Heart left ventricle (tissue), 16 donors: ENCODE results near the gene MCUB. TPM values are rescaled to one million over a fixed set of nuclear protein-coding genes. Genes with fewer than 3 reads are reported as not detected.
"Not testable (repeated sequence)": the region's sequence is repeated elsewhere in the genome, so short reads cannot be mapped to it uniquely, and the experiment has no call there.

Experiments
- ATAC-seq, 4 donors: fragments of 200-7000 bp; cut with Tn5 transposase; one replicate each; pipeline ENCODE4 v1.9.1; 2020 to 2022; ENCODE audit warnings: moderate library complexity in 4 of 4, mild to moderate bottlenecking in 3 of 4, moderate number of reproducible peaks in 1 of 4
- DNase-seq, 5 donors: peaks; one replicate each; pipeline ENCODE4 v3.0.0-alpha.2; 2020
- H3K27ac ChIP-seq, 12 donors: fragments of 200-600 bp; sonication (generic) in 4 of 12; one replicate each; pipeline versions ENCODE4 v1.5.0 to v1.8.0; 2016 to 2022; ENCODE audit warnings: mild to moderate bottlenecking in 2 of 12
- H3K27me3 ChIP-seq, 9 donors: fragments of 200-600 bp; sonication (generic) in 2 of 9; one replicate each; pipeline versions ENCODE4 v1.5.1 to v1.8.0; 2016 to 2022; ENCODE audit warnings: mild to moderate bottlenecking in 3 of 9
- H3K36me3 ChIP-seq, 9 donors: fragments of 200-600 bp; sonication (generic) in 2 of 9; one replicate each; pipeline versions ENCODE4 v1.5.0 to v1.8.0; 2018 to 2022; ENCODE audit warnings: mild to moderate bottlenecking in 2 of 9
- H3K4me1 ChIP-seq, 12 donors: fragments of 200-600 bp; sonication (generic) in 4 of 12; one replicate each; pipeline versions ENCODE4 v1.5.0 to v1.8.0; 2016 to 2022; ENCODE audit warnings: mild to moderate bottlenecking in 3 of 12
- H3K4me3 ChIP-seq, 12 donors: fragments of 200-600 bp; sonication (generic) in 4 of 12; one replicate each; pipeline versions ENCODE4 v1.5.0 to v1.8.0; 2017 to 2022; ENCODE audit warnings: mild to moderate bottlenecking in 9 of 12, moderate library complexity in 4 of 12
- H3K9me3 ChIP-seq, 12 donors: fragments of 200-600 bp; sonication (generic) in 4 of 12; one replicate each; pipeline versions ENCODE4 v1.5.0 to v1.8.0; 2016 to 2022; ENCODE audit warnings: mild to moderate bottlenecking in 1 of 12
- POLR2A ChIP-seq, 2 donors: fragments of 450-650 bp; IDR thresholded peaks; one replicate each; pipeline ENCODE4 v1.6.1; 2017; ENCODE audit warnings: antibody characterized with exemption in 2 of 2, mild to moderate bottlenecking in 2 of 2, moderate library complexity in 2 of 2
- WGBS, 4 donors: extraction: QIAGEN DNeasy Blood & Tissue Kit in 2 of 4; methylation state at CpG; one replicate each; pipeline versions ENCODE4 v1.1.5 to v1.1.7; 2013 to 2018; 5-methylcytosine and 5-hydroxymethylcytosine counted together
- intact Hi-C, 10 donors: fragments of 100-400 bp; cut with DNase I; formaldehyde crosslinking; loops; one replicate each; pipeline versions ENCODE4 v1.11.1 to v1.14.2; 2022
- polyA plus RNA-seq, 2 donors: library from polyadenylated mRNA; stranded (reverse); fragments of 200-250 nt; gene quantifications; one replicate each; pipeline ENCODE4 v1.2.3, GENCODE V29; 2013
- total RNA-seq, 9 donors: library from RNA; depleted of rRNA in 2 of 9; stranded (reverse); fragments of >200 nt in 2 of 9; fragmentation: NEBNext Ultra II Directional in 3 of 9; extraction: Animal tissue kit (Norgen Biotek cat#: 25700) in 3 of 9; gene quantifications; one replicate each; pipeline versions ENCODE4 v1.1.0 to v1.2.4, GENCODE V29; 2016 to 2023
- TF ChIP-seq, protein P1 (sequence below), 12 donors: fragments of 200-600 bp; sonication (generic) in 4 of 12; IDR thresholded peaks; one replicate each; pipeline versions ENCODE4 v1.5.0 to v1.8.0; 2018 to 2022; ENCODE audit warnings: antibody characterized with exemption in 12 of 12, mild to moderate bottlenecking in 5 of 12
- donor health status: ischemic (EF 13 %, LVEDD 7.1; RV severe dilation, severe dysfunction).
- donor health status: healthy with polysubstance abuse.
- donor health status: DM: no; HTN: yes; CAD: no.
- donor health status: DM: no; HTN: no; CAD: no.
- donor health status: ischemic (EF 25% LVEDD 6.9; RV normal size, moderate dysfunction).
- donor health status: ischemic (EF 25% LVEDD 5.7; RV mildly dilated, moderate dysfunction).
- donor health status: healthy.
- donor health status: DM: yes; HTN: yes; CAD: no.
- donor health status: ischemic (EF 35%, LVEDD 5.7; RV mildly dilated, moderate dysfunction).
- donor health status: nonischemic (EF 11% LVEDD 7.7; RV severe dilation, severe dysfunction).
- donor health status: DM: yes; HTN: yes; CAD: no.
- donor health status: PGD.
- donor health status: ischemic (EF 29% LVEDD 5.4; RV normal size, mild dysfunction).
- donor health status: nonischemic (EF 23%, LVEDD 6.1; RV moderate dilation, normal function).

MCUB gene
- total and polyA plus RNA-seq, 11 donors = 1.6 to 15.1 (median 4.3) TPM

DNA sequence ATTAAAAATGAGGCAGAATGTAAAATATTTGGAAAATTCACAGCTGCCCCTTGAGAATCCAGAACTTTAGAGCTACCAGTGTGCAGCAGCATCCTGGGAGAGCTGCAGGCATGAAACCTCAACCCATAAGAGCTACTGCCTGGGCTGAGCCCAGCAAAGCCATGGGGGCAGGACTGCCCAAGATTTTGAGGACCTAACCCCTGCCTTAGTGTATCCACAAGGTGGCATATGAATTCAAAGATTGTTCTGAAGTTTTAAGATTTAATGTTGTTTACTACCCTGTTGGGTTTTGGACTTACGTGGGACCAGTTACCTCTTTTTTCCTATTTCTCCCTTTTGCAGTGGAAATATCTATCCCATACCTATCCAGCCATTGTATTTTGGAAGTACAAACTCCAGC lies 116.8 kb downstream of the MCUB start:
- intact Hi-C loops = no loop called here
- no peak for DNase-seq
- 87 to 97% (median 96%) methylated on average over 1 of the region's 1 CpG for WGBS, 4 donors

GRCh38 chr4:109678472-109678871 lies 118.4 kb downstream of the MCUB start:
- H3K36me3 ChIP-seq, H3K4me3 ChIP-seq, intact Hi-C loops, ATAC-seq, H3K27me3 ChIP-seq, H3K9me3 ChIP-seq, H3K27ac ChIP-seq, H3K4me1 ChIP-seq, DNase-seq: not testable (repeated sequence)
- WGBS, 4 donors = 89 to 97% (median 96%) methylated on average over 23 to 28 of the region's 28 CpGs

More for the DNA sequence above, 116.8 kb downstream of the MCUB start:
- Histone ChIP-seq H3K9me3 (peaks cover 0 to 1% (median 0%) of the 10 kb centered on the region in 12 donors), H3K4me3 (no peak overlapping the region), H3K27me3 (no peaks in the 10 kb centered on the region), H3K4me1 (no peaks in the 10 kb centered on the region), H3K36me3 (no peaks in the 10 kb centered on the region), H3K27ac (no peak overlapping the region)
- no peak for ATAC-seq
- TF ChIP-seq POLR2A (IDR thresholded peaks at IDR 0.05) = no peak
- TF ChIP-seq, protein P1, sequence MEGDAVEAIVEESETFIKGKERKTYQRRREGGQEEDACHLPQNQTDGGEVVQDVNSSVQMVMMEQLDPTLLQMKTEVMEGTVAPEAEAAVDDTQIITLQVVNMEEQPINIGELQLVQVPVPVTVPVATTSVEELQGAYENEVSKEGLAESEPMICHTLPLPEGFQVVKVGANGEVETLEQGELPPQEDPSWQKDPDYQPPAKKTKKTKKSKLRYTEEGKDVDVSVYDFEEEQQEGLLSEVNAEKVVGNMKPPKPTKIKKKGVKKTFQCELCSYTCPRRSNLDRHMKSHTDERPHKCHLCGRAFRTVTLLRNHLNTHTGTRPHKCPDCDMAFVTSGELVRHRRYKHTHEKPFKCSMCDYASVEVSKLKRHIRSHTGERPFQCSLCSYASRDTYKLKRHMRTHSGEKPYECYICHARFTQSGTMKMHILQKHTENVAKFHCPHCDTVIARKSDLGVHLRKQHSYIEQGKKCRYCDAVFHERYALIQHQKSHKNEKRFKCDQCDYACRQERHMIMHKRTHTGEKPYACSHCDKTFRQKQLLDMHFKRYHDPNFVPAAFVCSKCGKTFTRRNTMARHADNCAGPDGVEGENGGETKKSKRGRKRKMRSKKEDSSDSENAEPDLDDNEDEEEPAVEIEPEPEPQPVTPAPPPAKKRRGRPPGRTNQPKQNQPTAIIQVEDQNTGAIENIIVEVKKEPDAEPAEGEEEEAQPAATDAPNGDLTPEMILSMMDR (IDR thresholded peaks at IDR 0.05) = no peak

DNA sequence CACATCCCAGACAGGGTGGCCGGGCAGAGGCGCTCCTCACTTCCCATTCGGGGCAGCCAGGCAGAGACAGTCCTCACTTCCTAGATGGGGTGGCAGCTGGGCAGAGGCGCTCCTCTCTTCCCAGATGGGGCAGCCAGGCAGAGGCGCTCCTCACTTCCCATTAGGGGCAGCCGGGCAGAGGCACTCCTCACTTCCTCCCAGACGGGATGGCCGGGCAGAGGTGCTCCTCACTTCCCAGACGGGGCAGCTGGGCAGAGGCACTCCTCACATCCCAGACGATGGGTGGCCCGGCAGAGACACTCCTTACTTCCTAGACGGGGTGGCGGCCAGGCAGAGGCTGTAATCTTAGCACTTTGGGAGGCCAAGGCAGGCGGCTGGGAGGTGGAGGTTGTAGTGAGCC lies 118.9 kb downstream of the MCUB start:
- H3K4me3 ChIP-seq, H3K4me1 ChIP-seq, H3K36me3 ChIP-seq, H3K27ac ChIP-seq, intact Hi-C loops, H3K9me3 ChIP-seq, ATAC-seq, DNase-seq, H3K27me3 ChIP-seq: not testable (repeated sequence)
- WGBS, 4 donors = 94 to 99% (median 97%) methylated on average over 10 to 14 of the region's 14 CpGs

DNA sequence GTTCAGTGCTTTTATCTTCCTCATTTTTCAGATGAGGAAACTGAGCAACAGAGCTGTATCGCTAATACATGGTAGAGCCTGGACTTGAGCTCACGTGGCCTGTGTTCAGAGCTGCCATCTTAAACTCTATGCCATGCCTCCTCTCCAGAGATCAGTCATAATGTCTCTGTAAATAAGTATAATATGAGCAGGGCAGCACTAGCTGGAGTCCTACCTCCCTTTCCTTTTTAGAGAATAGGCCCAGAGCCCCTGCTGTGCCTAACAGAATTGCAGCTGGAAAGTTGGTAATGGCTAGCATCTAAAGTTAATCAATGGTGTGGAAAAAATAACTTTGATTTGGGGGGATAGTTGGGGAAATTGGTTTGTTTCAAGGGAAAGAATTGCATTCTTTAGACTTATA lies 122.8 kb downstream of the MCUB start:
- Histone ChIP-seq H3K4me3 (no peak overlapping the region), H3K9me3 (no peaks in the 10 kb centered on the region), H3K27me3 (no peaks in the 10 kb centered on the region), H3K36me3 (peaks cover 0 to 40% (median 28%) of the 10 kb centered on the region in 9 donors), H3K4me1 (no peaks in the 10 kb centered on the region), H3K27ac (no peak overlapping the region)
- WGBS, 4 donors = 95 to 96% (median 96%) methylated on average over 2 of the region's 2 CpGs
- no peak for TF ChIP-seq POLR2A (IDR thresholded peaks at IDR 0.05)
- TF ChIP-seq, protein P1 (IDR thresholded peaks at IDR 0.05) = no peak
- intact Hi-C loops = no loop called here
- ATAC-seq (no peak), DNase-seq (no peak)

DNA sequence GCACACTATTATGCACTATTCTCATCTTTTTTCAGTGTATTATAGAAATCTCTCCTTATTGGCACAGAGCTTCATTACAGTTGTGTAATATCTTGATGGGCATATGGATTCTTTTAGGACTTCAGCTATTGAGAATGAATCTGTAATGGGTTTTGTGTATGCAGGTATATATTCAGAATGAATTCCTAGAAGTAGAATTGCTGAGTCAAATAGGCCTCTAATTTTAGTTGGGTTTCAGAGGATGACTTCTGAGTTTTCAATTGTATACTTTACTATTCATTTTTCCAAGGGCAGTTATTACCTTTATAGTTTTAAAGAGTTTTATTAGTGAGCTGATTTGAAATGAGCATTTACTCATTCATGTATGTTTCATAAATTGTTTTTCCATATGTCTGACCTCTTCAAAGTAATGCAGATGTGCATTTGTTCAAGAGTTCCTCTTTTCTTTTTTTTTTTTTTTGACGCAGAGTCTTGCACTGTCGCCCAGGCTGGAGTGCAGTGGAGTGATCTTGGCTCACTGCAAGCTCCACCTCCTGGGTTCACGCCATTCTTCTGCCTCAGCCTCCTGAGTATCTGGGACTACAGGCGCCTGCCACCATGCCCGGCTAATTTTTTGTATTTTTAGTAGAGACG lies 123.7 kb downstream of the MCUB start:
- DNase-seq = no peak
- no peak for TF ChIP-seq POLR2A (IDR thresholded peaks at IDR 0.05)
- TF ChIP-seq, protein P1 (IDR thresholded peaks at IDR 0.05) = no peak
- no peak overlapping the region for H3K27ac ChIP-seq
- H3K4me1 ChIP-seq = no peaks in the 10 kb centered on the region
- no peak overlapping the region for H3K4me3 ChIP-seq
- intact Hi-C loops = no loop called here
- no peaks in the 10 kb centered on the region for H3K27me3 ChIP-seq
- peaks cover 0 to 47% (median 29%) of the 10 kb centered on the region in 9 donors for H3K36me3 ChIP-seq
- no peak for ATAC-seq
- H3K9me3 ChIP-seq = no peaks in the 10 kb centered on the region
- 88 to 93% (median 89%) methylated on average over 6 of the region's 6 CpGs for WGBS, 4 donors
